T1000 (cell line): ENCODE results near the gene KCNQ1.

Experiments
- DNase-seq: peaks from one replicate; lab custom pipeline; 2025; ENCODE audit warnings: mixed read lengths; lab: John Stamatoyannopoulos, UW

Gene KCNQ1

GRCh38 chr11:2698386-2699184 is 253.8 kb downstream of the KCNQ1 start:
- no peak for DNase-seq

GRCh38 chr11:2699185-2699530 is 254.3 kb downstream of the KCNQ1 start:
- no peak for DNase-seq

- DNase-seq: peak; percentile 77
Measured at GRCh38 chr11:2699531-2700414, 255.0 kb downstream of the KCNQ1 start, which contains the start of gene KCNQ1OT1. TSS of gene KCNQ1OT1 (minus strand) at chr11:2699994.

- no peak for DNase-seq
Measured at GRCh38 chr11:2700415-2701211, 255.8 kb downstream of the KCNQ1 start.

- no peak for DNase-seq
Measured at GRCh38 chr11:2701230-2701629, 256.4 kb downstream of the KCNQ1 start.

GRCh38 chr11:2701898-2702434 is 257.2 kb downstream of the KCNQ1 start:
- no peak for DNase-seq

- no peak for DNase-seq
Measured at GRCh38 chr11:2702771-2703362, 258.1 kb downstream of the KCNQ1 start.

- DNase-seq: no peak
Measured at GRCh38 chr11:2703363-2704141, 258.7 kb downstream of the KCNQ1 start.

GRCh38 chr11:2704356-2704755 is 259.5 kb downstream of the KCNQ1 start:
- no peak for DNase-seq

- no peak for DNase-seq
Measured at GRCh38 chr11:2704896-2705606, 260.2 kb downstream of the KCNQ1 start.

- no peak for DNase-seq
Measured at GRCh38 chr11:2706321-2706720, 261.5 kb downstream of the KCNQ1 start.

GRCh38 chr11:2707736-2708135 is 262.9 kb downstream of the KCNQ1 start:
- no peak for DNase-seq

GRCh38 chr11:2708151-2708581 is 263.4 kb downstream of the KCNQ1 start:
- no peak for DNase-seq

- no peak for DNase-seq
Measured at GRCh38 chr11:2708757-2709281, 264.0 kb downstream of the KCNQ1 start.

- no peak for DNase-seq
Measured at GRCh38 chr11:2709429-2709828, 264.6 kb downstream of the KCNQ1 start.

- no peak for DNase-seq
Measured at GRCh38 chr11:2711161-2711560, 266.4 kb downstream of the KCNQ1 start.

GRCh38 chr11:2713094-2713493 is 268.3 kb downstream of the KCNQ1 start:
- DNase-seq: no peak

- no peak for DNase-seq
Measured at GRCh38 chr11:2713661-2714462, 269.1 kb downstream of the KCNQ1 start.

- no peak for DNase-seq
Measured at GRCh38 chr11:2714463-2714800, 269.6 kb downstream of the KCNQ1 start.
